HG02759 (cell line): ENCODE measurements around the gene B4GAT1.
A peak's percentile ranks its signal among the peaks of the same experiment; 100 is the strongest.
"Not testable (repeated sequence)": the region's sequence is repeated elsewhere in the genome, so short reads cannot be mapped to it uniquely, and the experiment has no call there.

Experiments
- ATAC-seq: cut with Tn5 transposase; IDR thresholded peaks from one replicate; pipeline ENCODE4 v1.9.1; 2021; ENCODE audit warnings: mild to moderate bottlenecking, moderate library complexity; ENCODE audit not compliant: unreplicated experiment

The B4GAT1 gene

GRCh38 chr11:66347425-66348276 lies at the start of gene B4GAT1:
Gene B4GAT1 (minus strand): TSS chr11:66347629. CDS start chr11:66347545, 84 bp downstream.
- ATAC-seq: peak; percentile 48

GRCh38 chr11:66393954-66394353 lies 46.5 kb upstream of the B4GAT1 start:
- no peak for ATAC-seq

GRCh38 chr11:66391322-66391721 lies 43.9 kb upstream of the B4GAT1 start:
- ATAC-seq: no peak

- no peak for ATAC-seq
Measured at GRCh38 chr11:66388780-66389386, 41.5 kb upstream of the B4GAT1 start.

- ATAC-seq: no peak
Measured at GRCh38 chr11:66386171-66387069, 39.0 kb upstream of the B4GAT1 start.

GRCh38 chr11:66384316-66384715 lies 36.9 kb upstream of the B4GAT1 start:
- not testable (repeated sequence) for ATAC-seq

GRCh38 chr11:66380264-66380663 lies 32.8 kb upstream of the B4GAT1 start:
- not testable (repeated sequence) for ATAC-seq

GRCh38 chr11:66373690-66374287 lies 26.4 kb upstream of the B4GAT1 start:
- not testable (repeated sequence) for ATAC-seq

- no peak for ATAC-seq
Measured at GRCh38 chr11:66373265-66373664, 25.8 kb upstream of the B4GAT1 start.

- peak; percentile 70 for ATAC-seq
Measured at GRCh38 chr11:66371627-66372415, 24.4 kb upstream of the B4GAT1 start, which contains the start of gene SLC29A2. Gene SLC29A2 (minus strand): TSS chr11:66371760. CDS start chr11:66371591, 169 bp downstream.

GRCh38 chr11:66369073-66369894 lies 21.9 kb upstream of the B4GAT1 start:
- ATAC-seq: no peak

- ATAC-seq: no peak
Measured at GRCh38 chr11:66368484-66368883, 21.1 kb upstream of the B4GAT1 start.

GRCh38 chr11:66367561-66368312 lies 20.3 kb upstream of the B4GAT1 start:
- ATAC-seq: no peak

GRCh38 chr11:66366844-66367477 lies 19.5 kb upstream of the B4GAT1 start:
- no peak for ATAC-seq

- ATAC-seq: no peak
Measured at GRCh38 chr11:66365711-66366619, 18.5 kb upstream of the B4GAT1 start.

- ATAC-seq: no peak
Measured at GRCh38 chr11:66365166-66365565, 17.7 kb upstream of the B4GAT1 start.
